ENCODE measurements around the gene TRIM17. TPM values are rescaled to one million over a fixed set of nuclear protein-coding genes. Genes with fewer than 3 reads are reported as not detected.

TRIM17 gene
- total and polyA plus RNA-seq, 2 experiments from 2014 or later, result 0.86 to 1.1 TPM

DNA sequence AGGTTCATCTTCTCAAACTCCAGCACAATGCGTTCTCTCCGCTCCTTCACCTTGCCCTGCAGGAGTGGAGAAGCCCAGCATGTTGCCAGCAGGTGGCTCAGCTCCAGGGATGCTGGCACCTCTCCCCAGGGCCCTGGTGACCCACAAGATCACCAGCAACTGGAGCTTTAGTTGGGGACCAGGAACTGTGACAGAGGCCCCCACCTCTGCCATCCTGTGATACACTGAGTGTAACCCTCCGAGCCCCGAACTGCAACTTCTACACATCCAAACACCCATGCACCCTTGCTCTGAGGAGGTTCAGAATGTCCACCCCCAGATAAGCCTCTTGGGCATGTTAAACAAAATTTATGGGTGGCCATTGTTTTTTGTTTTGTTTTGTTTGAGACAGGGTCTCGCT is 5.5 kb downstream of the TRIM17 start (continued):
- TF ChIP-seq, protein P1, sequence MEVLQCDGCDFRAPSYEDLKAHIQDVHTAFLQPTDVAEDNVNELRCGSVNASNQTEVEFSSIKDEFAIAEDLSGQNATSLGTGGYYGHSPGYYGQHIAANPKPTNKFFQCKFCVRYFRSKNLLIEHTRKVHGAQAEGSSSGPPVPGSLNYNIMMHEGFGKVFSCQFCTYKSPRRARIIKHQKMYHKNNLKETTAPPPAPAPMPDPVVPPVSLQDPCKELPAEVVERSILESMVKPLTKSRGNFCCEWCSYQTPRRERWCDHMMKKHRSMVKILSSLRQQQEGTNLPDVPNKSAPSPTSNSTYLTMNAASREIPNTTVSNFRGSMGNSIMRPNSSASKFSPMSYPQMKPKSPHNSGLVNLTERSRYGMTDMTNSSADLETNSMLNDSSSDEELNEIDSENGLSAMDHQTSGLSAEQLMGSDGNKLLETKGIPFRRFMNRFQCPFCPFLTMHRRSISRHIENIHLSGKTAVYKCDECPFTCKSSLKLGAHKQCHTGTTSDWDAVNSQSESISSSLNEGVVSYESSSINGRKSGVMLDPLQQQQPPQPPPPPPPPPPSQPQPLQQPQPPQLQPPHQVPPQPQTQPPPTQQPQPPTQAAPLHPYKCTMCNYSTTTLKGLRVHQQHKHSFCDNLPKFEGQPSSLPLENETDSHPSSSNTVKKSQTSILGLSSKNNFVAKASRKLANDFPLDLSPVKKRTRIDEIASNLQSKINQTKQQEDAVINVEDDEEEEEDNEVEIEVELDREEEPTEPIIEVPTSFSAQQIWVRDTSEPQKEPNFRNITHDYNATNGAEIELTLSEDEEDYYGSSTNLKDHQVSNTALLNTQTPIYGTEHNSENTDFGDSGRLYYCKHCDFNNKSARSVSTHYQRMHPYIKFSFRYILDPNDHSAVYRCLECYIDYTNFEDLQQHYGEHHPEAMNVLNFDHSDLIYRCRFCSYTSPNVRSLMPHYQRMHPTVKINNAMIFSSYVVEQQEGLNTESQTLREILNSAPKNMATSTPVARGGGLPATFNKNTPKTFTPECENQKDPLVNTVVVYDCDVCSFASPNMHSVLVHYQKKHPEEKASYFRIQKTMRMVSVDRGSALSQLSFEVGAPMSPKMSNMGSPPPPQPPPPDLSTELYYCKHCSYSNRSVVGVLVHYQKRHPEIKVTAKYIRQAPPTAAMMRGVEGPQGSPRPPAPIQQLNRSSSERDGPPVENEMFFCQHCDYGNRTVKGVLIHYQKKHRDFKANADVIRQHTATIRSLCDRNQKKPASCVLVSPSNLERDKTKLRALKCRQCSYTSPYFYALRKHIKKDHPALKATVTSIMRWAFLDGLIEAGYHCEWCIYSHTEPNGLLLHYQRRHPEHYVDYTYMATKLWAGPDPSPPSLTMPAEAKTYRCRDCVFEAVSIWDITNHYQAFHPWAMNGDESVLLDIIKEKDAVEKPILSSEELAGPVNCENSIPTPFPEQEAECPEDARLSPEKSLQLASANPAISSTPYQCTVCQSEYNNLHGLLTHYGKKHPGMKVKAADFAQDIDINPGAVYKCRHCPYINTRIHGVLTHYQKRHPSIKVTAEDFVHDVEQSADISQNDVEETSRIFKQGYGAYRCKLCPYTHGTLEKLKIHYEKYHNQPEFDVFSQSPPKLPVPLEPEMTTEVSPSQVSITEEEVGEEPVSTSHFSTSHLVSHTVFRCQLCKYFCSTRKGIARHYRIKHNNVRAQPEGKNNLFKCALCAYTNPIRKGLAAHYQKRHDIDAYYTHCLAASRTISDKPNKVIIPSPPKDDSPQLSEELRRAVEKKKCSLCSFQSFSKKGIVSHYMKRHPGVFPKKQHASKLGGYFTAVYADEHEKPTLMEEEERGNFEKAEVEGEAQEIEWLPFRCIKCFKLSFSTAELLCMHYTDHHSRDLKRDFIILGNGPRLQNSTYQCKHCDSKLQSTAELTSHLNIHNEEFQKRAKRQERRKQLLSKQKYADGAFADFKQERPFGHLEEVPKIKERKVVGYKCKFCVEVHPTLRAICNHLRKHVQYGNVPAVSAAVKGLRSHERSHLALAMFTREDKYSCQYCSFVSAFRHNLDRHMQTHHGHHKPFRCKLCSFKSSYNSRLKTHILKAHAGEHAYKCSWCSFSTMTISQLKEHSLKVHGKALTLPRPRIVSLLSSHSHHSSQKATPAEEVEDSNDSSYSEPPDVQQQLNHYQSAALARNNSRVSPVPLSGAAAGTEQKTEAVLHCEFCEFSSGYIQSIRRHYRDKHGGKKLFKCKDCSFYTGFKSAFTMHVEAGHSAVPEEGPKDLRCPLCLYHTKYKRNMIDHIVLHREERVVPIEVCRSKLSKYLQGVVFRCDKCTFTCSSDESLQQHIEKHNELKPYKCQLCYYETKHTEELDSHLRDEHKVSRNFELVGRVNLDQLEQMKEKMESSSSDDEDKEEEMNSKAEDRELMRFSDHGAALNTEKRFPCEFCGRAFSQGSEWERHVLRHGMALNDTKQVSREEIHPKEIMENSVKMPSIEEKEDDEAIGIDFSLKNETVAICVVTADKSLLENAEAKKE (CRISPR knock-in tag; IDR thresholded peaks at IDR 0.05), result no peak
- TF ChIP-seq, protein P2, sequence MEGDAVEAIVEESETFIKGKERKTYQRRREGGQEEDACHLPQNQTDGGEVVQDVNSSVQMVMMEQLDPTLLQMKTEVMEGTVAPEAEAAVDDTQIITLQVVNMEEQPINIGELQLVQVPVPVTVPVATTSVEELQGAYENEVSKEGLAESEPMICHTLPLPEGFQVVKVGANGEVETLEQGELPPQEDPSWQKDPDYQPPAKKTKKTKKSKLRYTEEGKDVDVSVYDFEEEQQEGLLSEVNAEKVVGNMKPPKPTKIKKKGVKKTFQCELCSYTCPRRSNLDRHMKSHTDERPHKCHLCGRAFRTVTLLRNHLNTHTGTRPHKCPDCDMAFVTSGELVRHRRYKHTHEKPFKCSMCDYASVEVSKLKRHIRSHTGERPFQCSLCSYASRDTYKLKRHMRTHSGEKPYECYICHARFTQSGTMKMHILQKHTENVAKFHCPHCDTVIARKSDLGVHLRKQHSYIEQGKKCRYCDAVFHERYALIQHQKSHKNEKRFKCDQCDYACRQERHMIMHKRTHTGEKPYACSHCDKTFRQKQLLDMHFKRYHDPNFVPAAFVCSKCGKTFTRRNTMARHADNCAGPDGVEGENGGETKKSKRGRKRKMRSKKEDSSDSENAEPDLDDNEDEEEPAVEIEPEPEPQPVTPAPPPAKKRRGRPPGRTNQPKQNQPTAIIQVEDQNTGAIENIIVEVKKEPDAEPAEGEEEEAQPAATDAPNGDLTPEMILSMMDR (conservative IDR thresholded peaks at IDR 0.05; ENCODE audit: low read depth in 2 of 2), result no peak
- TF ChIP-seq NANOG (IDR thresholded peaks at IDR 0.05; ENCODE audit: borderline replicate concordance) (no peak), POLR2AphosphoS5 (IDR thresholded peaks at IDR 0.05; ENCODE audit: low read depth) (no peak), ZNF331 (CRISPR knock-in tag; IDR thresholded peaks at IDR 0.05; ENCODE audit: low read depth) (no peak), EZH2phosphoT487 (IDR thresholded peaks at IDR 0.05; ENCODE audit: unreplicated experiment) (no peak), JUNB (IDR thresholded peaks at IDR 0.05; ENCODE audit: unreplicated experiment) (no peak), STAT1 (IDR thresholded peaks at IDR 0.05; ENCODE audit: unreplicated experiment) (no peak), CREB1 (CRISPR knock-in tag; IDR thresholded peaks at IDR 0.05; ENCODE audit: low read depth) (no peak), EZH2 (IDR thresholded peaks at IDR 0.05; ENCODE audit: low read depth, unreplicated experiment) (no peak)
- TF ChIP-seq, protein P3, sequence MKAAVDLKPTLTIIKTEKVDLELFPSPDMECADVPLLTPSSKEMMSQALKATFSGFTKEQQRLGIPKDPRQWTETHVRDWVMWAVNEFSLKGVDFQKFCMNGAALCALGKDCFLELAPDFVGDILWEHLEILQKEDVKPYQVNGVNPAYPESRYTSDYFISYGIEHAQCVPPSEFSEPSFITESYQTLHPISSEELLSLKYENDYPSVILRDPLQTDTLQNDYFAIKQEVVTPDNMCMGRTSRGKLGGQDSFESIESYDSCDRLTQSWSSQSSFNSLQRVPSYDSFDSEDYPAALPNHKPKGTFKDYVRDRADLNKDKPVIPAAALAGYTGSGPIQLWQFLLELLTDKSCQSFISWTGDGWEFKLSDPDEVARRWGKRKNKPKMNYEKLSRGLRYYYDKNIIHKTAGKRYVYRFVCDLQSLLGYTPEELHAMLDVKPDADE (IDR thresholded peaks at IDR 0.05), result no peak
